CD4-positive, alpha-beta T cell (primary cell): ENCODE data around the gene GABRA6. TPM values are rescaled to one million over a fixed set of nuclear protein-coding genes. Genes with fewer than 3 reads are reported as not detected.

Experiments
- ATAC-seq: fragments of 200-7000 bp; cut with Tn5 transposase; one replicate; pipeline ENCODE4 v1.10.0; 2022; ENCODE audit warnings: mild to moderate bottlenecking; ENCODE audit not compliant: poor library complexity
- CTCF ChIA-PET: fragments of 350-600 bp; sonication (Branson Sonifier 250); formaldehyde crosslinking; loops from one replicate; lab custom pipeline; 2021; ENCODE audit warnings: antibody characterized with exemption, inconsistent platforms; lab: Charles Lee
- POLR2A ChIA-PET: fragments of 350-600 bp; sonication (Branson Sonifier 250); formaldehyde crosslinking; loops from one replicate; lab custom pipeline; 2021; ENCODE audit warnings: antibody characterized with exemption, inconsistent platforms; lab: Charles Lee
- DNase-seq, 14 experiments: peaks; one replicate each; pipeline ENCODE4 v3.0.0-alpha.2; 2013 to 2020; ENCODE audit warnings: mixed read lengths in 2 of 14
- H3K27ac ChIP-seq, 2 donors: one replicate each; pipeline versions ENCODE4 v1.5.1 to v1.7.0; 2013; ENCODE audit warnings: low read length in 2 of 2, low read depth in 1 of 2, mild to moderate bottlenecking in 1 of 2
- H3K27me3 ChIP-seq, 2 experiments: 1 replicate in 1 of 2; 2 replicates in 1 of 2; pipeline versions ENCODE4 v1.6.1 to v1.7.0; 2013; ENCODE audit warnings: low read length in 2 of 2, control low read depth in 1 of 2, mild to moderate bottlenecking in 1 of 2, moderate library complexity in 1 of 2; ENCODE audit not compliant: insufficient read depth in 2 of 2, control insufficient read depth in 1 of 2
- H3K36me3 ChIP-seq: one replicate; pipeline ENCODE4 v1.6.1; 2013; ENCODE audit warnings: low read length, control low read depth; ENCODE audit not compliant: insufficient read depth
- H3K4me1 ChIP-seq: one replicate; pipeline ENCODE4 v1.6.1; 2013; ENCODE audit warnings: low read length, control low read depth; ENCODE audit not compliant: insufficient read depth
- H3K4me3 ChIP-seq: one replicate; pipeline ENCODE4 v1.5.1; 2013; ENCODE audit warnings: mild to moderate bottlenecking, low read length, moderate library complexity
- H3K9me3 ChIP-seq, 2 experiments: 1 replicate in 1 of 2; 2 replicates in 1 of 2; pipeline versions ENCODE4 v1.6.1 to v1.7.0; 2013; ENCODE audit warnings: low read length in 2 of 2, mild to moderate bottlenecking in 2 of 2, control low read depth in 1 of 2, moderate library complexity in 1 of 2; ENCODE audit not compliant: control insufficient read depth in 1 of 2, insufficient read depth in 1 of 2
- H3K27ac Mint-ChIP-seq: one replicate; pipeline ENCODE4 v1.8.0; 2020; ENCODE audit warnings: mixed read lengths
- H3K27me3 Mint-ChIP-seq: one replicate; pipeline ENCODE4 v1.8.0; 2021; ENCODE audit warnings: mixed read lengths
- H3K36me3 Mint-ChIP-seq: one replicate; pipeline ENCODE4 v1.8.0; 2021; ENCODE audit warnings: low read depth, mixed read lengths
- H3K4me1 Mint-ChIP-seq: one replicate; pipeline ENCODE4 v1.8.0; 2021; ENCODE audit warnings: low read depth, mixed read lengths
- H3K4me3 Mint-ChIP-seq: one replicate; pipeline ENCODE4 v1.8.0; 2020; ENCODE audit warnings: mild to moderate bottlenecking, mixed read lengths
- H3K9me3 Mint-ChIP-seq: one replicate; pipeline ENCODE4 v1.8.0; 2020; ENCODE audit warnings: mixed read lengths
- CTCF ChIP-seq: fragments of 200-600 bp; IDR thresholded peaks from one replicate; pipeline ENCODE4 v1.8.0; 2022; ENCODE audit warnings: antibody characterized with exemption, mild to moderate bottlenecking
- intact Hi-C, 2 experiments: fragments of 100-400 bp; cut with DNase I in 1 of 2; cut with micrococcal nuclease in 1 of 2; formaldehyde crosslinking; loops; one replicate each; pipeline versions ENCODE4 v1.15.1 to v1.9.0; 2023 to 2025; cut with DNase I, micrococcal nuclease
- polyA plus RNA-seq, 2 donors: library from polyadenylated mRNA; unstranded; fragments of 120-200 nt; gene quantifications; one replicate each; pipeline ENCODE4 v1.2.1, GENCODE V29; 2013
- total RNA-seq, 174 experiments: library from RNA in 2 of 174; stranded (reverse) in 2 of 174; gene quantifications; one replicate each; pipeline ENCODE4 v1.2.3 and lab custom pipeline; 2021 to 2026

The GABRA6 gene
- total RNA-seq: not detected
- not detected for polyA plus RNA-seq (2013, experiment 1 of 2)
- polyA plus RNA-seq (2013, experiment 2 of 2): not detected
- 0 to 0.09 (median 0) reads per million in 172 experiments for total RNA-seq (lab: John Stamatoyannopoulos, UW)

- Histone ChIP-seq H3K27ac (no peak within 1 kb of the TSS), H3K4me3 (no peak within 1 kb of the TSS), H3K9me3 (no peaks in the 10 kb centered on the region), H3K4me1 (no peaks in the 10 kb centered on the region), H3K27me3 (no peaks in the 10 kb centered on the region), H3K36me3 (no peaks in the 10 kb centered on the region)
- H3K27ac Mint-ChIP-seq: no peak within 1 kb of the TSS
- H3K4me3 Mint-ChIP-seq: no peak within 1 kb of the TSS
- CTCF ChIA-PET: no interaction called here
- POLR2A ChIA-PET: no interaction called here
- H3K36me3 Mint-ChIP-seq: no peaks in the 10 kb centered on the region
- no peaks in the 10 kb centered on the region for H3K4me1 Mint-ChIP-seq
- H3K27me3 Mint-ChIP-seq: no peaks in the 10 kb centered on the region
- H3K9me3 Mint-ChIP-seq: no peaks in the 10 kb centered on the region
- no peak for TF ChIP-seq CTCF
- intact Hi-C loops: no loop called here
- DNase-seq (no peak), ATAC-seq (no peak)
Observed at GRCh38 chr5:161685461-161685860, at the start of gene GABRA6. GABRA6 (plus strand) TSS chr5:161685721; CDS start chr5:161685990, 269 bp downstream.

- Histone ChIP-seq H3K4me3 (no peak overlapping the region), H3K9me3 (peaks cover 0 to 2% of the 10 kb centered on the region in 2 experiments), H3K27me3 (no peaks in the 10 kb centered on the region), H3K4me1 (no peaks in the 10 kb centered on the region), H3K36me3 (no peaks in the 10 kb centered on the region), H3K27ac (no peak overlapping the region)
- no peak for TF ChIP-seq CTCF
- ATAC-seq (no peak), DNase-seq (no peak)
- CTCF ChIA-PET: no interaction called here
- peaks cover 6% of the 10 kb centered on the region for H3K9me3 Mint-ChIP-seq
- H3K4me1 Mint-ChIP-seq: no peaks in the 10 kb centered on the region
- H3K36me3 Mint-ChIP-seq: no peaks in the 10 kb centered on the region
- intact Hi-C loops: no loop called here
- H3K4me3 Mint-ChIP-seq: no peak overlapping the region
- no peak overlapping the region for H3K27ac Mint-ChIP-seq
- POLR2A ChIA-PET: no interaction called here
- no peaks in the 10 kb centered on the region for H3K27me3 Mint-ChIP-seq
Observed at GRCh38 chr5:161637591-161637990, 47.9 kb upstream of the GABRA6 start.

- Mint-ChIP-seq H3K27ac (no peak overlapping the region), H3K36me3 (no peaks in the 10 kb centered on the region), H3K27me3 (no peaks in the 10 kb centered on the region), H3K9me3 (peaks cover 5% of the 10 kb centered on the region), H3K4me1 (no peaks in the 10 kb centered on the region), H3K4me3 (no peak overlapping the region)
- no peak for ATAC-seq
- CTCF ChIA-PET: no interaction called here
- H3K9me3 ChIP-seq: peaks cover 0 to 4% of the 10 kb centered on the region in 2 experiments
- no peak for DNase-seq
- no peaks in the 10 kb centered on the region for H3K36me3 ChIP-seq
- TF ChIP-seq CTCF: no peak
- intact Hi-C loops: no loop called here
- H3K27me3 ChIP-seq: no peaks in the 10 kb centered on the region
- POLR2A ChIA-PET: no interaction called here
- H3K27ac ChIP-seq: no peak overlapping the region
- H3K4me1 ChIP-seq: no peaks in the 10 kb centered on the region
- H3K4me3 ChIP-seq: no peak overlapping the region
Observed at GRCh38 chr5:161641444-161641843, 44.1 kb upstream of the GABRA6 start.
